GM19397 (cell line): ENCODE data around the gene COPS7A.

Experiments
- ATAC-seq: cut with Tn5 transposase; IDR thresholded peaks from one replicate; pipeline ENCODE4 v1.9.1; 2021; ENCODE audit warnings: mild to moderate bottlenecking, moderate library complexity; ENCODE audit not compliant: unreplicated experiment

The COPS7A gene

GRCh38 chr12:6723607-6724408 lies at the start of gene COPS7A:
Gene COPS7A, plus strand, starts transcription at chr12:6724046. Its CDS starts 611 bp downstream, at chr12:6724657.
- ATAC-seq: peak; percentile 91

GRCh38 chr12:6676962-6677361 lies 46.9 kb upstream of the COPS7A start:
- no peak for ATAC-seq

GRCh38 chr12:6684609-6685008 lies 39.2 kb upstream of the COPS7A start:
- ATAC-seq: no peak

GRCh38 chr12:6685814-6686213 lies 38.0 kb upstream of the COPS7A start:
- ATAC-seq: no peak

- peak; percentile 9 for ATAC-seq
Observed at GRCh38 chr12:6688543-6688998, 35.3 kb upstream of the COPS7A start.

GRCh38 chr12:6688999-6689882 lies 34.6 kb upstream of the COPS7A start, which contains the start of gene ZNF384:
Gene ZNF384, minus strand, starts transcription at chr12:6689375. Its CDS starts 9,855 bp downstream, at chr12:6679520.
- peak; percentile 77 for ATAC-seq

- ATAC-seq: no peak
Observed at GRCh38 chr12:6691473-6691872, 32.4 kb upstream of the COPS7A start.

- ATAC-seq: no peak
Observed at GRCh38 chr12:6692888-6693287, 31.0 kb upstream of the COPS7A start.

GRCh38 chr12:6693832-6694355 lies 30.0 kb upstream of the COPS7A start:
- ATAC-seq: no peak

GRCh38 chr12:6694701-6695100 lies 29.1 kb upstream of the COPS7A start:
- no peak for ATAC-seq

GRCh38 chr12:6695313-6696045 lies 28.4 kb upstream of the COPS7A start:
- no peak for ATAC-seq

GRCh38 chr12:6696690-6697583 lies 26.9 kb upstream of the COPS7A start:
- ATAC-seq: no peak

- no peak for ATAC-seq
Observed at GRCh38 chr12:6697584-6698351, 26.1 kb upstream of the COPS7A start.

GRCh38 chr12:6698352-6699046 lies 25.3 kb upstream of the COPS7A start:
- no peak for ATAC-seq

- no peak for ATAC-seq
Observed at GRCh38 chr12:6699259-6699988, 24.4 kb upstream of the COPS7A start.

GRCh38 chr12:6699989-6700645 lies 23.7 kb upstream of the COPS7A start:
- no peak for ATAC-seq

GRCh38 chr12:6700646-6701051 lies 23.2 kb upstream of the COPS7A start, which contains the start of gene PIANP:
Gene PIANP, minus strand, starts transcription at chr12:6700815. Its CDS starts 2,754 bp downstream, at chr12:6698061.
- ATAC-seq: no peak
